Adrenal gland (tissue), 12 donors: ENCODE measurements around the gene UBN1. TPM values are rescaled to one million over a fixed set of nuclear protein-coding genes. Genes with fewer than 3 reads are reported as not detected.

ENCODE experiments used
- DNase-seq, 7 donors: peaks; one replicate each; pipeline ENCODE4 v3.0.0-alpha.2; 2019 to 2020
- H3K27ac ChIP-seq, 5 donors: fragments of 200-600 bp; sonication (generic) in 4 of 5; 1 replicate in 3 of 5; 2 replicates in 2 of 5; pipeline versions ENCODE4 v1.5.1 to v1.8.0; 2016 to 2020; ENCODE audit warnings: mild to moderate bottlenecking in 1 of 5
- H3K27me3 ChIP-seq: fragments of 200-600 bp; 2 replicates; pipeline ENCODE4 v1.8.0; 2021
- H3K36me3 ChIP-seq, 2 donors: fragments of 200-600 bp; replicated peaks in 1 of 2; 1 replicate in 1 of 2; 2 replicates in 1 of 2; pipeline versions ENCODE4 v1.5.1 to v1.8.0; 2018 to 2022
- H3K4me1 ChIP-seq, 2 donors: fragments of 200-600 bp; replicated peaks in 1 of 2; 1 replicate in 1 of 2; 2 replicates in 1 of 2; pipeline versions ENCODE4 v1.5.1 to v1.8.0; 2018 to 2021
- H3K4me3 ChIP-seq, 4 donors: fragments of 200-600 bp; sonication (generic) in 3 of 4; one replicate each; pipeline ENCODE4 v1.5.1; 2016 to 2018
- H3K9me3 ChIP-seq, 3 donors: fragments of 200-600 bp; sonication (generic) in 1 of 3; replicated peaks in 1 of 3; 1 replicate in 2 of 3; 2 replicates in 1 of 3; pipeline versions ENCODE4 v1.5.1 to v1.8.0; 2016 to 2021
- POLR2A ChIP-seq, 2 donors: fragments of 450-650 bp; IDR thresholded peaks; one replicate each; pipeline ENCODE4 v1.6.1; 2017; ENCODE audit warnings: antibody characterized with exemption in 2 of 2, mild to moderate bottlenecking in 2 of 2, moderate library complexity in 1 of 2
- whole genome bisulfite sequencing, 4 donors: extraction: QIAGEN DNeasy Blood & Tissue Kit in 2 of 4; methylation state at CpG; one replicate each; pipeline versions ENCODE4 v1.1.5 to v1.1.7; 2013 to 2017; 5-methylcytosine and 5-hydroxymethylcytosine counted together
- intact Hi-C, 2 donors: fragments of 100-400 bp; cut with DNase I; formaldehyde crosslinking; loops; one replicate each; pipeline versions ENCODE4 v1.14.1 to v1.15.0; 2022 to 2023
- polyA plus RNA-seq, 3 donors: library from polyadenylated mRNA; stranded (reverse); fragments of 200-250 nt in 2 of 3; fragments of 350-450 nt in 1 of 3; fragmentation: Illumina TruSeq in 1 of 3; extraction: RNeasy Lipid Tissue Mini Kit (QIAGEN cat#74804) in 1 of 3; gene quantifications; one replicate each; pipeline ENCODE4 v1.2.3, GENCODE V29; 2013 to 2014
- total RNA-seq, 9 donors: library from RNA; depleted of rRNA in 4 of 9; stranded (reverse); fragments of >200 nt in 4 of 9; fragments of 120-200 nt in 1 of 9; fragmentation: NEBNext Ultra II Directional in 1 of 9; extraction: Animal tissue kit (Norgen Biotek cat#: 25700) in 1 of 9; gene quantifications; one replicate each; pipeline versions ENCODE4 v1.1.0 to v1.2.4, GENCODE V29; 2013 to 2023
- TF ChIP-seq, protein P1 (sequence below), 6 experiments: fragments of 450-650 bp in 4 of 6; fragments of 200-600 bp in 2 of 6; sonication (generic) in 1 of 6; IDR thresholded peaks; 1 replicate in 5 of 6; 2 replicates in 1 of 6; pipeline versions ENCODE4 v1.5.1 to v1.8.0; 2016 to 2021; ENCODE audit warnings: antibody characterized with exemption in 6 of 6, mild to moderate bottlenecking in 2 of 6, moderate library complexity in 1 of 6
- donor health status: healthy with polysubstance abuse.
- donor health status: Bipolar disorder and iron deficiency.
- donor health status: DM: yes; HTN: yes; CAD: no.
- donor health status: DM: no; HTN: no; CAD: no.
- donor health status: DM: no; HTN: no; CAD: no.
- donor health status: DM: yes; HTN: yes; CAD: no.

The UBN1 gene
- total and polyA plus RNA-seq, 12 donors, result 5.9 to 60.8 (median 28.4) TPM

- DNase-seq, result no peak
- Histone ChIP-seq H3K4me3 (no peak overlapping the region), H3K4me1 (peaks cover 7 to 10% of the 10 kb centered on the region in 2 donors), H3K27ac (no peak overlapping the region), H3K36me3 (no peaks in the 10 kb centered on the region), H3K27me3 (no peaks in the 10 kb centered on the region), H3K9me3 (no peaks in the 10 kb centered on the region)
- 83 to 89% (median 84%) methylated on average over 11 of the region's 11 CpGs for WGBS, 4 donors
- TF ChIP-seq, protein P1, sequence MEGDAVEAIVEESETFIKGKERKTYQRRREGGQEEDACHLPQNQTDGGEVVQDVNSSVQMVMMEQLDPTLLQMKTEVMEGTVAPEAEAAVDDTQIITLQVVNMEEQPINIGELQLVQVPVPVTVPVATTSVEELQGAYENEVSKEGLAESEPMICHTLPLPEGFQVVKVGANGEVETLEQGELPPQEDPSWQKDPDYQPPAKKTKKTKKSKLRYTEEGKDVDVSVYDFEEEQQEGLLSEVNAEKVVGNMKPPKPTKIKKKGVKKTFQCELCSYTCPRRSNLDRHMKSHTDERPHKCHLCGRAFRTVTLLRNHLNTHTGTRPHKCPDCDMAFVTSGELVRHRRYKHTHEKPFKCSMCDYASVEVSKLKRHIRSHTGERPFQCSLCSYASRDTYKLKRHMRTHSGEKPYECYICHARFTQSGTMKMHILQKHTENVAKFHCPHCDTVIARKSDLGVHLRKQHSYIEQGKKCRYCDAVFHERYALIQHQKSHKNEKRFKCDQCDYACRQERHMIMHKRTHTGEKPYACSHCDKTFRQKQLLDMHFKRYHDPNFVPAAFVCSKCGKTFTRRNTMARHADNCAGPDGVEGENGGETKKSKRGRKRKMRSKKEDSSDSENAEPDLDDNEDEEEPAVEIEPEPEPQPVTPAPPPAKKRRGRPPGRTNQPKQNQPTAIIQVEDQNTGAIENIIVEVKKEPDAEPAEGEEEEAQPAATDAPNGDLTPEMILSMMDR (IDR thresholded peaks at IDR 0.05), result no peak
- no peak for TF ChIP-seq POLR2A (IDR thresholded peaks at IDR 0.05)
- intact Hi-C loops, result no loop called here
Observed at GRCh38 chr16:4931381-4931780, 84.1 kb downstream of the UBN1 start.

Other genes starting within 250 kb of the UBN1 start
- 10 to 100 TPM; 12.0 to 34.3 (median 17.4) TPM for gene UBALD1, start 232.6 kb upstream of the UBN1 start, total RNA-seq
- 10 to 100 TPM in 2 of 3 donors, 1 to 10 TPM in 1; 3.7 to 92.7 (median 31.9) TPM for gene UBALD1, start 232.6 kb upstream of the UBN1 start, polyA plus RNA-seq
- 10 to 100 TPM; 17.5 to 94.1 (median 71.8) TPM for gene MGRN1, start 222.7 kb upstream of the UBN1 start, total RNA-seq
- 10 to 100 TPM; 23.3 to 35.6 (median 27.3) TPM for gene MGRN1, start 222.7 kb upstream of the UBN1 start, polyA plus RNA-seq
- gene NUDT16L1, start 153.9 kb upstream of the UBN1 start, total RNA-seq, result 10 to 100 TPM; 45.4 to 99.3 (median 53.9) TPM
- 10 to 100 TPM; 16.3 to 36.2 (median 28.1) TPM for gene NUDT16L1, start 153.9 kb upstream of the UBN1 start, polyA plus RNA-seq
- gene ANKS3, start 113.2 kb upstream of the UBN1 start, total RNA-seq, result 10 to 100 TPM; 12.3 to 34.4 (median 17.4) TPM
- gene ANKS3, start 113.2 kb upstream of the UBN1 start, polyA plus RNA-seq, result 100 to 1,000 TPM in 1 of 3 donors, 10 to 100 TPM in 1, 1 to 10 TPM in 1; 7.2 to 118 (median 52.8) TPM
- 1 to 10 TPM in 6 of 9 donors, under 1 TPM in 3; 0.30 to 3.3 (median 1.1) TPM for gene DNAAF8, start 112.9 kb upstream of the UBN1 start, total RNA-seq
- gene DNAAF8, start 112.9 kb upstream of the UBN1 start, polyA plus RNA-seq, result 1 to 10 TPM; 1.9 to 2.7 (median 2.3) TPM
- gene ZNF500, start 80.3 kb upstream of the UBN1 start, total RNA-seq, result 10 to 100 TPM in 5 of 9 donors, 1 to 10 TPM in 4; 6.7 to 23.7 (median 13.0) TPM
- 10 to 100 TPM in 1 of 3 donors, 1 to 10 TPM in 2; 3.9 to 18.5 (median 4.6) TPM for gene ZNF500, start 80.3 kb upstream of the UBN1 start, polyA plus RNA-seq
- gene SEPTIN12, start 59.1 kb upstream of the UBN1 start, total RNA-seq, result not detected
- 1 to 10 TPM in 1 of 3 donors, not detected in 2; 1.1 TPM for gene SEPTIN12, start 59.1 kb upstream of the UBN1 start, polyA plus RNA-seq
- 1 to 10 TPM in 1 of 9 donors, not detected in 8; 1.9 TPM for gene SMIM22, start 52.1 kb upstream of the UBN1 start, total RNA-seq
- gene SMIM22, start 52.1 kb upstream of the UBN1 start, polyA plus RNA-seq, result not detected
- gene ROGDI, start 44.8 kb upstream of the UBN1 start, total RNA-seq, result 100 to 1,000 TPM in 2 of 9 donors, 10 to 100 TPM in 7; 32.4 to 103 (median 75.3) TPM
- gene ROGDI, start 44.8 kb upstream of the UBN1 start, polyA plus RNA-seq, result 100 to 1,000 TPM in 2 of 3 donors, 10 to 100 TPM in 1; 68.6 to 194 (median 178) TPM
- 100 to 1,000 TPM in 1 of 9 donors, 10 to 100 TPM in 8; 43.2 to 118 (median 83.7) TPM for gene GLYR1, start 193 bp upstream of the UBN1 start, total RNA-seq
- 100 to 1,000 TPM in 1 of 3 donors, 10 to 100 TPM in 2; 39.3 to 109 (median 50.6) TPM for gene GLYR1, start 193 bp upstream of the UBN1 start, polyA plus RNA-seq
- 10 to 100 TPM in 7 of 9 donors, under 1 TPM in 2; 0.55 to 20.9 (median 16.0) TPM for gene PPL, start 89.7 kb downstream of the UBN1 start, total RNA-seq
- gene PPL, start 89.7 kb downstream of the UBN1 start, polyA plus RNA-seq, result 10 to 100 TPM in 1 of 3 donors, 1 to 10 TPM in 1, under 1 TPM in 1; 0.38 to 10.1 (median 4.8) TPM
- 1 to 10 TPM in 5 of 9 donors, under 1 TPM in 4; 0.12 to 1.8 (median 1.1) TPM for gene SEC14L5, start 110.8 kb downstream of the UBN1 start, total RNA-seq
- under 1 TPM; 0.16 to 0.56 (median 0.51) TPM for gene SEC14L5, start 110.8 kb downstream of the UBN1 start, polyA plus RNA-seq
- 10 to 100 TPM in 7 of 9 donors, 1 to 10 TPM in 2; 6.9 to 47.8 (median 19.9) TPM for gene NAGPA, start 186.5 kb downstream of the UBN1 start, total RNA-seq
- 10 to 100 TPM in 2 of 3 donors, 1 to 10 TPM in 1; 4.5 to 23.9 (median 18.9) TPM for gene NAGPA, start 186.5 kb downstream of the UBN1 start, polyA plus RNA-seq
- 10 to 100 TPM in 1 of 9 donors, 1 to 10 TPM in 7, under 1 TPM in 1; 1.00 to 27.9 (median 4.0) TPM for gene C16orf89, start 218.5 kb downstream of the UBN1 start, total RNA-seq
- gene C16orf89, start 218.5 kb downstream of the UBN1 start, polyA plus RNA-seq, result 10 to 100 TPM in 1 of 3 donors, 1 to 10 TPM in 2; 2.1 to 14.1 (median 6.3) TPM
- 100 to 1,000 TPM in 1 of 9 donors, 10 to 100 TPM in 8; 30.6 to 207 (median 42.8) TPM for gene ALG1, start 224.4 kb downstream of the UBN1 start, total RNA-seq
- 10 to 100 TPM; 19.2 to 43.2 (median 20.3) TPM for gene ALG1, start 224.4 kb downstream of the UBN1 start, polyA plus RNA-seq